T-helper 1 cell (primary cell): ENCODE results near the gene CHKB.
"Not testable (repeated sequence)": the region's sequence is repeated elsewhere in the genome, so short reads cannot be mapped to it uniquely, and the experiment has no call there.

Experiments
- DNase-seq, 5 donors: peaks; one replicate each; pipeline ENCODE4 v3.0.0-alpha.2; 2012 to 2020

CHKB gene

DNA sequence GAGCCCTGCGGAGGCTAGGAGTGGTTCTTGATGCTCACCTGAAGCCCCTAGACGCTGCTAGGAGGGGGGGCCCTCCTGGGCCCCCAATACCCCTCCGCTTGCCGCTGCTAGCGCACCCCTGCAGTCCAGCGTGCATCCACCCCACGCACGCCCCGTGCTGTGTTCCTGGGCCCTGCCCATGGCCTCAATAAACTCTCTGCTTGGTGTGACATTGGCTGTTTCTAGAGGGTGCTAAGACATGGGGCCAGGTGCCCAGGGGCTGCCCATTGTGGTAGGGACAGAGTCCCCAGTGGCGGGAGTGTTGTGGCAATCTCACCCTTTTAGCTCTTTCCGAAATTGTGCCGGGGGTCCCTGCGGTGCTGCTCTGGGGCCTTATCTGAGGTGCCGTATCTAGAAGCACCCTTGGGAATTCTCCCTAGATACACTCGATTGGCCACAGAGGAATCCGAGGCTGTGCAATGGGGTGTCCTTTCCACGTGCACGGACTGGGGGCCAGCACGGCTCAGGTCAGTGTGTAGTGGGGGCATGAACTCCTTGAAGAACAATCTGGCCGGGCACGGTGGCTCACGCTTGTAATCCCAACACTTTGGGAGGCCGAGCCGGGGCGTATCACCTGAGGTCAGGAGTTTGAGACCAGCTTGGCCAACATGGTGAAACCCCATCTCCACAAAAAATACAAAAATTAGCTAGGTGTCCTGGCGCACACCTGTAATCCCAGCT is 28.9 kb upstream of the CHKB start:
- no peak for DNase-seq

DNA sequence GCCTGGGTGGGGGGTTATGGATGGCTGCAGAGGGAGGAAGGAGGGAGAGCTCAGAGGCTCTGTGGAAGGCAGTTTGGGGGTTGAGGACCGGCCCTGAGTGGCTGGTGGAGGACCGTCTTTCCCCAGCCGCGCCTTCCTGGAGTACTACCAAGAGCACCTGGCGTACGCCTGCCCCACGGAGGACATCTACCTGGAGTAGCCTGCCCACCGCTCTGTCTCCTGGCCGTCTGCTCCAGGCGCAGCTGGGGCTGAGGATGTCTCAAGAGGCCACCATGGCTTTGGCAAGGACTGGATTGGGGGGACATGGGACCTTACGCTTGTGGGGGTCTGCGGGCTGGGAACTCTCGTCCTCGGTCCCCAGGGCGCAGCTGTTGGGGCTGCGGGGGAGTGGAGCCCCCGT is 27.9 kb upstream of the CHKB start:
- DNase-seq: no peak

DNA sequence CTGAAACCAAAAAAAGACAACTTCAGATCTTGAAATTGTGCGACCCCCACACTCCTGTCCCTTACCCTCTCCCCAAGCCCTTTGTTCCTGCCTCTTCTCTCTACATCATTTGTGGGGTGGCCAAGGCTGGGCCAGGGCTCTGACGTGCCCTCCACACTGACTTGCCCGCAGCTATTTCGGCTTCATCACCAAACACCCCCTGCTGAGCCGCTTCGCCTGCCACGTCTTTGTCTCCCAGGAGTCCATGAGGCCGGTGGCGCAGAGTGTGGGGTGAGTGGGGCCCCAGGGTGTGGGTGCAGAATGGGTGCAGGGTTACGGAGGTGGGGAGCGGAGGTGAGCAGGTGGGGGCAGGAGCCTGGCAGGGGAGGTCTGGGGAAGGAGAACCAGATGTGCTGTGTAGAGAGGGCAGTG is 27.4 kb upstream of the CHKB start:
- DNase-seq: no peak

DNA sequence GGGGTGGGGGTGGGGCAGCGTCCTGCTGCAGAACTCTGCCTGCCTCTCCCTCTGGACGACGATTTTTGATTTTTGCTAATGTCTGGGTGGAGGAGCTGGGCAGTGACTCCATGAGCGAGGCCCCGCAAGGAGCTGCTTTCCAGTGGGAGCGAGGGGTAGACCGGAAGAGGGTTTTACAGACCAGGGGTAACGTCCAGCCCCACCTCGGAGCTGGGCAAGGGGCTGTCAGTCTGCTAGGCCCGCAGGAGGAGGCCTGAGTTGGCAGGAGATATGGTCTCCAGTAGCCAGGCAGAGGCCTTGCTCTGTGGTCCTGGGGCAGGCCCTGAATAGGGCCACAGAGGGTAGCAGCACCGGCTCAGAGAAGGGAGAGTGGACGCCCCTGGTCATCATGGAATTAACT is 26.9 kb upstream of the CHKB start:
- no peak for DNase-seq

DNA sequence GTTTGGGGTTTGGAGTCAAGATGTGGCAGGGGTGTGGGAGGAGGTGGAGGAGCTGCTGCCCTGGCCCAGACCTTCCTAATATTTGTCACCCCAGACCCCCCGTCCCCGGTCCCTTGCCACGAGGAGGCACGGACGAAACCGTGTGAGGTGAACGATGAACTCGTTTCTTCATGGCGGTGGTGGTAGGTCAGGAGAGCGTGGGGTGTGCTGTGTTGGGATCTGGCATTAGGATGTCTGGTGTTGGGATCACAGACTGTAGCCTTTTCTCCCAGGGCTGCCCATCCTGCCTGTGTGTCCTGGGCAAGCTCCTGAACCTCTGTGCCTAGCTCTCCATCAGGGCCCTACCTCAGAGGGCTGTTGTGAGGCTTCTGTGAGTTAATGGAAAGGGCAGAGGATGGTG is 26.3 kb upstream of the CHKB start:
- no peak for DNase-seq

DNA sequence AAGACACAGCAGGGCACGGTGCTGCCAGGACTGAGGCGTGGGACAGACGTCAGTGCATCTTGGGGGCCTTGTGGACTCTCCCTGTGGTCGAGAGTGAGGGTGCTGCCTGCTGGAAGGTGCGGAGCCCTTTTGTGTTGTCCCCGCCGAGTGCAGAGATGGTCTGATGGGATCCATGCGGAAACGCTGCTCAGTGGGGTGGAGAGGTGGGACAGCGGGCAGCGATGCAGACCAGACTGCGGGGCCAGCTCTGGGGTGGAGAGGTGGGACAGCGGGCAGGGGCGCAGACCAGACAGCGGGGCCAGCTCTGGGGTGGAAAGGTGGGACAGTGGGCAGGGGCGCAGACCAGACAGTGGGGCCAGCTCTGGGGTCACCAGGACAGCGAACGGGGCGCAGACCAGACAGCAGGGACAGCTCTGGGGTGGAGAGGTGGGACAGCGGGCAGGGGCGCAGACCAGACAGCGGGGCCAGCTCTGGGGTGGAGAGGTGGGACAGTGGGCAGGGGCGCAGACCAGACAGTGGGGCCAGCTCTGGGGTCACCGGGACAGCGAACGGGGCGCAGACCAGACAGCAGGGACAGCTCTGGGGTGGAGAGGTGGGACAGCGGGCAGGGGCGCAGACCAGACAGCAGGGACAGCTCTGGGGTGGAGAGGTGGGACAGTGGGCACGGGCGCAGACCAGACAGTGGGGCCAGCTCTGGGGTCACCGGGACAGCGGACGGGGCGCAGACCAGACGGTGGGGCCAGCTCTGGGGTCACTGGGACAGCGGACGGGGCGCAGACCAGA is 25.6 kb upstream of the CHKB start:
- DNase-seq: not testable (repeated sequence)

DNA sequence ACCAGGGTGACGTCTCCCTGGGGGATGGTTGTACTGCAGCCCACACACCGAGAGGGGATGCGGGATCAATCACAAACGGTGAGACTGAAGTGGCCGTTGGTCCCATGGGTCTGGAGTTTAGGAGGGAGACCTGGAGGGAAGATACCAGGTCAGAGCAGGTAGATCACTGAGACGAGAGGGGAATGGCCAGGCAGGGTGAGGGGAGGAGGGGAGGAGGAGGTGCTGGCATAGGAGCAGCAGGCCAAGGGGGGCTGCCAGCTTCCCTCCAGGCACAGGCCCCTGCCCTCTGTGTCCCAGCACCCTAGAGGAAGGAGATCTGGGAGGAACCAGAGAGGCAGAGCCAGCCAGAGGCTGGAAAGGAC is 25.0 kb upstream of the CHKB start:
- no peak for DNase-seq

DNA sequence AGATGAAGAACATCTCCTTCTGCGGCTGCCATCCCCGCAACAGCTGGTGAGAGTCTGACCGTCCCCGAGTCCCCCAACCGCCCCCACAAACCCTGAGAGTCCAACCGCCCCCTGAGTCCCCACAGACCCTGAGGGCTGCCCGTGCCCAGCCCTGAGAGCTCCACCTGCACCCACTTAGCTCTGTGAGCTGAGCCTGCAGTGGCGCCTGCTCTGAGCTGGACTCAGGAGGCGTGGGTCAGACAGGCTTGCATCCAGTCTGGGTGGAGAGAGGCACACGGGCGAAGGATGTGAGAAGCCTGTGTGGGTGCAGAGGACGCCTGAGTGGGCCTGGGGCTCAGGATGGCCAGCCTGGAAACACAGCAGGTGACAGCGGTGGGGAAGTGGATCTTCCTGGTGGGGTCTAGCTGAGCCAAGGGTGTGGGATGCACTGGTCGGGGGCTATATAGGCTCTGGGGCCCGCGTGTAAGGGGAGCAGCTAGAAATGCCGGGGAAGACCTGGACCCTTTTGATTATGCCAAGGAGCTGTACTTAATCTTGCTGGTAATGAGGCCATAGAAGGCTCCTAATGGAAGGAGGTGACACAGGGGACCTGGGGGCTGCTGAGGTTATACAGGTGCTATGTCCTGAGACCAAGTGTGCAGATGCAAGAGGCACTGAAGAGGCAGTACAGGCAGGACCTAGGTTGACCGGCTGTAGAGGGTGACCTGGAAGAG is 24.5 kb upstream of the CHKB start:
- no peak for DNase-seq

DNA sequence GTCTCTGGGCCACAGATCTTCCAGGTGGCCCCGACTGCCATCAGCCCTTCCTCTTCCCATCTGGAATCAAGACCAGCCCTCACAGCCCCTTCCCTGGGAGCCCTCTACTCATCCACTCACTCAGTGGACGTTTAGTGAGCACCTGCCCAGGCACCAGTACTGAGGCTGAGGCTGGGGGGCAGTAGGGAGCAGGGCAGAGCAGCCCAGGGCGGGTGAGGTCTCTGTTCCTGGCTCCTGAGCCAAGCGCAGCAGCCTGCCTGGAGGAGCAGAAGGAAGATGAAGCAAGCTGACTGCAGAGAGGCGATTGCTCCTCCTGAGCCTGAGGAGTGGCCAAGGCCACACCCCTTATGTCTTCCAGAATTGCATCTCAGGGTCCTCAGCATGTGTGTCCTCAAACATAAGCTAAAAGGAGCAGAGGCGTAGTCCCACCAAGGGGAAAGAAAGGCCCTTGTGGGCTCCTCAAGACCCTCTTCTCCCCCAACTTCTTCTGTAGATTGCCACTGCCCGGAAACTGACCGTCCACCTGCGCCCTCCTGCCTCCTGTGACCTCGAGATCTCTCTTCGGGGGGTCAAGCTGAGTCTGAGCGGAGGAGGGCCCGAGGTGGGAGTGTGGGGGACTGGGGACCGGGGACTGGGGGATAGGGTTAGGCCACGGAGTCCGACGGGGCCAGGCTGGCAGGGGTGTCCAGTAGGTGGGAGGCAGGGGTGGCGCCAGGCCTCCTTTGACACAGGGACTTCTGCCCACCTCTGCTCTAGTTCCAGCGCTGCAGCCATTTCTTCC is 23.7 kb upstream of the CHKB start:
- no peak for DNase-seq

DNA sequence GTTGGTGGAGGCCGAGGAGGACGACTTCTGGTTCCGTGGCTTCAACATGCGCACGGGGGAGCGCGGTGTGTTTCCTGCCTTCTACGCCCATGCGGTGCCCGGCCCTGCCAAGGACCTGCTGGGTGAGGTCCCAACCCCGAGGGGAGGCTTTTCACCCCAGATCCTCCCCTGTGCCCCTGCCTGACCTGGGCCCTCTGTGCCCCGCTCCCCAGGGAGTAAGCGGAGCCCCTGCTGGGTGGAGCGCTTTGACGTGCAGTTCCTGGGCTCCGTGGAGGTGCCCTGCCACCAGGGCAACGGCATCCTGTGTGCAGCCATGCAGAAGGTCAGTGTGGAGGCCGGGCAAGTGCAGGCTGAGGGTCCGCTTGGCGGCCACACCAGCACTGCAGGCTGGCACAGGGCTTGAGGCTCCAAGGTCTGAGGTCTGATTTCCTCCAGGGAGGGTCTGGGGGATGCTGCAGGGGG is 23.0 kb upstream of the CHKB start:
- DNase-seq: no peak

DNA sequence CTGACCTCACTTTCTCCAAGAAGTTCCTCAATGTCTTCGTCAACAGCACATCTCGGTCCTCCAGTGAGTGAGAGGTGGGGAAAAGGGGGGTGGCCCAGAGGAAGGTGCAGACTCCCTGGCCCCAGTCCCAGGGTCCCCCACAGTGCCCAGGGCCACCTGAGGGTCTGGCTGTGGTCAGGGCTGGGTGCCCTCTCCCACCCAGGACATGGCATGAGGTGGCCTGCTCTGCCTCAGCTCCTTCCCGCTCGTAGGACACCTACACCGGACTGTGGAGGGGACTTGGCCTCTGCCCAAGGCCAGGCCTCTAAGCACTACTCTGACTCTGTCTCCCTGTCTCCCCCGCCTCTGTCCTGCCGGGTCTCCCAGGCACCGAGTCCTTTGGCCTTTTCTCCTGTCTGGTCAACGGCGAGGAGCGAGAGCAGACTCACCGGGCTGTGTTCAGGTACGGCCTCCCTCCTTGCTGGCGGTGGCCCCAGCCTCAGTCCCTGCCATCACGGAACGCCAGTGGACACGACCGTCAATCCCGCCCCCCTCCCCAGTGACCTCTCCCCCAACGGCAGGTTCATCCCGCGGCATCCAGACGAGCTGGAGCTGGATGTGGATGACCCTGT is 22.5 kb upstream of the CHKB start:
- no peak for DNase-seq

DNA sequence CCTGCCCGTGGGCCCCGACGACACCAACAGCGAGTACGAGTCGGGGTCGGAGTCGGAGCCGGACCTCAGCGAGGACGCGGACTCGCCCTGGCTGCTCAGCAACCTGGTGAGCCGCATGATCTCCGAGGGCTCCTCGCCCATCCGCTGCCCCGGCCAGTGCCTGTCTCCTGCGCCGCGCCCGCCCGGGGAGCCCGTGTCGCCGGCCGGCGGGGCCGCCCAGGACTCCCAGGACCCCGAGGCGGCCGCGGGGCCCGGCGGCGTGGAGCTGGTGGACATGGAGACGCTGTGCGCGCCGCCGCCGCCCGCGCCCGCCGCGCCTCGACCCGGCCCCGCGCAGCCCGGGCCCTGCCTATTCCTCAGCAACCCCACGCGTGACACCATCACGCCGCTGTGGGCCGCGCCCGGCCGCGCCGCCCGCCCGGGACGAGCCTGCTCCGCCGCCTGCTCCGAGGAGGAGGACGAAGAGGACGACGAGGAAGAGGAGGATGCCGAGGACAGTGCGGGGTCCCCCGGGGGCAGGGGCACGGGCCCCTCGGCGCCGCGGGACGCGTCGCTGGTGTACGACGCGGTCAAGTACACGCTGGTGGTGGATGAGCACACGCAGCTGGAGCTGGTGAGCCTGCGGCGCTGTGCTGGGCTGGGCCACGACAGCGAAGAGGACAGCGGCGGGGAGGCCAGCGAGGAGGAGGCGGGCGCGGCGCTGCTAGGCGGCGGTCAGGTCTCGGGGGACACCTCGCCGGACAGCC is 21.8 kb upstream of the CHKB start:
- no peak for DNase-seq

DNA sequence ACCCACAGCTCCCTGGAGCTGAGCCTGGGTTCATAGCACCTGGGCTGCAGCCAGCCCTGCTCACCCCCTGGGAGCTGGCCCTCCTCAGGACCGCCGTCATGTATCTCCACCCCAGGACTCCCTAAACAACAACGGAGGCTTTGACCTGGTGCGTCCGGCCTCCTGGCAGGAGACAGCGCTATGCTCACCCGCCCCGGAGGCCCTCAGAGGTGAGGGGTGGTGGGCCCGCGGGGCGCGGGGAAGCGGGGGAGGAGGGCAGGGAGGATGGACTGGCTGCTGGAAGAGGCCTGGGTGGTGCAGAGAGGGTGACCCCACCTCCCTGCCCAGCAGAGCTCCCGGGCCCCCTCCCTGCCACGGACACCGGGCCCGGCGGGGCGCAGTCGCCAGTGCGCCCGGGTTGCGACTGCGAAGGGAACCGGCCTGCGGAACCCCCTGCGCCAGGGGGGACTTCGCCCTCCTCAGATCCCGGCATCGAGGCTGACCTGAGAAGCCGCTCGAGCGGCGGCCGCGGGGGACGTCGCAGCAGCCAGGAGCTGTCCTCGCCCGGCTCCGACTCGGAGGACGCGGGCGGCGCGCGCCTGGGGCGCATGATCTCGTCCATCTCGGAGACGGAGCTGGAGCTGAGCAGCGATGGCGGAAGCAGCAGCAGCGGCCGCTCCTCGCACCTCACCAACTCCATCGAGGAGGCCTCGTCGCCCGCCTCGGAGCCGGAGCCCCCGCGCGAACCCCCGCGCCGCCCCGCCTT is 21.0 kb upstream of the CHKB start:
- no peak for DNase-seq

DNA sequence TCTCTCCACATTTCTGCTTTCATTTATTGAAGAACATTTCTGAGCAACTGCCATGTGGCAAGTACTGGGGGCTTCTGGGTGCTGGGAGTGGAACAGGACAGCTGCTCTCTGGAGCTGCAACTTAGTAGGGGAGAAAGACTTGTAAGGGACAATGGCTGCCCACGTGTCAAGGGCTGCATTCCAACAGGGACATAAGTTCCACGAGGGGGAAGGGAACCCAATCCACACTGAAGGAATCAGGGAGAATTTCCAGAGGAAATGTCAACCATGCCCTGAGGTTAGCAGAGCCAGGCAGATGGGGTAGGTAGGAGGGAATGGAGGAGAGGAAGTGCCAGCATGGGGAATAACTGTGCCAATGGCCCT is 19.7 kb upstream of the CHKB start:
- DNase-seq: no peak

DNA sequence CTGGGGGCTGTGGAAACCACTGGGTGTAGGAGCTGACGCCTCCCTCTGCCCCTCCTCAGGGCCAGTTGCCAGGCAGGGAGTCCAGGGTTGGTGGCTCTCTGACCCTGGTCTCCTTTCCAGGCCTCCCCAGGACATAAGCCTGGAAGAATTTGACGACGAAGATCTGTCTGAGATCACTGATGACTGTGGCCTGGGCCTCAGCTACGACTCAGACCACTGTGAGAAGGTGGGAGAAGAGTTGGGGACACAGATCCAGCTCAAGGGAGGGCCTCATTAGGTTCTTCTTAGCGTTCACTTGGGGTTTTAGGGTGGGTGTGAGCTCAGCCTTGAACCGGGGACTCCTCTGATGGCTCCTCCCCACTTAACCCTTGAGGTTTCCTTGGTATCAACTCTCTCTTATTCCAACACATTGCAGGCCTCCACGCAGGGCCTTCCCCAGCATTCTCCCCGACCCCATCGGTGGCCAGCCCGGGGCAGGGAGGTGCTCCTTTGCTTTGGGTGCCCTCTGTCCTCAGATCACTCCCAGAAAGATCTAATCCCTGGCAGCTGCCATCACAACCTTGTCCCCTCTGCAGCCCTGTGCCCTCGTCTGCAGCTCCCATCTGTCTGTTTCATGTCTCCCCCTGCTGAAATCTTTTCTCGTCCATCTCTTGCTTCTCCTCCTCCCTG is 19.2 kb upstream of the CHKB start:
- DNase-seq: no peak

DNA sequence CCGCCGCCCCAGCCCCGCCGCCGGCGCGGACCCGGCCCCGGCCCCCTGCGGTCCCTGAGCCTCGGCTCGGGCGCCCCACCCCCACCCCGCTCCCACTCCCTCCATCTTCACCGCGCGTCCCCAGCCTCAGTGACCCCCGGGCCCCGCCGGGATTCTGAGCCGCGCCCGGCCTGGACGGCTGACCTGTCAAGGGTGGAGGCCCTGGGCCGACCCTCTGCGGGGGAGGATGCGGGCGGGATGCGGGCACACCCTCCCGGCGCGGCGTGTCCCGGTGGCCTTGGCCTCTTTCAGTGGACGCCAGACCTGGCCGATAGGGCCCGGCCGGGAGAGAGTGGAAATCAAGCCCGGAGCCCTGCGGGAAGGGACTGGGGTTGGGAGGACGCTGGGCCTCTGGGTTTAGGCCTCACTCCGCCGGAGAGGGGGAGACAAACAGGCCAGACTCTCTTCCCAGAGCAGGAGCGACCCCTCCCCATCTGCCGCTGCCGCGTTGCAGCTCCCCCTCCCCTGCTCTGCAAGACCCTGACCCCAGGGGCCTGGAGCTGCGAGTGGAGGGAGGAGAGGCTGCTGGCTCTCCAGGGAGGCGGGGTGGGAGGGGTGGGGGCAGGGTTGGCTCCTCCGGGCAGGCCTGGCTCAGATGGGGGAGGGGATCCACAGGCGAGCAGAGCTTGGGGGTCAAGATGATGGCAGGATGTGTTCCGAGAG is 18.5 kb upstream of the CHKB start:
- DNase-seq: no peak

DNA sequence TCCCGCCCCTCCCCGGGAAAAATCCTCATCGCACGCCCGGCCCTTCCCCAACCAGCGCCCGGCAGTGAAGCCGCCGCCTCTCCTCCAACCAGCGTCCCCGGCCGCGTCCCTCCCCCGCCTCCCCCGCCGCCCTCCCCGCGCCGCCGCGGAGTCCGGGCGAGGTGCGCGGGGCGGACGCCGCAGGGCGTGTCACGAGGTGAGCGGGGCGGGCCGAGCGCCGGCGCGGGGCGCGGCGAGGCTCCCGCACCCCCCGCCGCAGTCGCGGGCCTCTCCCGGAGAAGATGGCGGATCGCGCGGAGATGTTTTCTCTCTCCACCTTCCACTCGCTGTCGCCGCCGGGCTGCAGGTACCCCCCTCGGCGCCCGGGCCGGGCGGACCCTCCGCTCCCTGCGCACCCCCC is 17.9 kb upstream of the CHKB start, which contains the start of gene MAPK8IP2:
Gene MAPK8IP2 (plus strand): TSS at position 256 of the 400 bp plus-strand sequence. CDS start 26 bp downstream, at position 282.
- no peak for DNase-seq

DNA sequence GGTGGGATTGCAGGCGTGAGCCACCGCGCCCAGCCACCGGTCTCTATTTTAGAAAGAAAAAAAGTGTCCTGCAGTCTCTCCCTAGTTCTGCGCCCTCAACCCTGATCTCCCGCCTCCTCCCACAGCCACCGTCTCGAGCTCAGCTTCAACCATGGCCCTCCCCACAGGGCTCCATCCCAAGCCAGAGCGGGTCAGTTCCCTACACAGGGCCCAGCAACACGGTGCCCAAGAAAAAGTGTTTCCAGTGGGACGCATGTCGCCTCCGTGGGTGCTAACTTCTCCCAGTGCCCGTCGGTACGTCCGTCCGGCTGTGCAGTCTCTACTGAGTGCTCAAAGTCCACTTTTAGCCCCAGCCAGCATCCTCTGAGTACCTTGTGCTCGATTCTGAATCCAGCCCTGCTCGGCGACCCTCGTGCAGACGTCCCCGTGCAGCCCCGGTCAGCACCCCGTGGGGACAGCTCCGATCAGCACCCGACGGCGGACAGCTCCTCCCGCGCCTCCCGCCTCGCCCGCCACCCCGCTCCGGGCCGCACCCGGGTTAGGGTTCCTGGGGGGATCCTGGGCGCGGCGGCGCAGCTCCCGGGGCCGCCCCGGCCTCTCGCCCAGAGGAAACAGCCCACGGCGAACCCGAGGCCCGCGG is 17.3 kb upstream of the CHKB start:
- DNase-seq: peak in 3 of 5 donors; percentile 55 to 68 (median 60)

DNA sequence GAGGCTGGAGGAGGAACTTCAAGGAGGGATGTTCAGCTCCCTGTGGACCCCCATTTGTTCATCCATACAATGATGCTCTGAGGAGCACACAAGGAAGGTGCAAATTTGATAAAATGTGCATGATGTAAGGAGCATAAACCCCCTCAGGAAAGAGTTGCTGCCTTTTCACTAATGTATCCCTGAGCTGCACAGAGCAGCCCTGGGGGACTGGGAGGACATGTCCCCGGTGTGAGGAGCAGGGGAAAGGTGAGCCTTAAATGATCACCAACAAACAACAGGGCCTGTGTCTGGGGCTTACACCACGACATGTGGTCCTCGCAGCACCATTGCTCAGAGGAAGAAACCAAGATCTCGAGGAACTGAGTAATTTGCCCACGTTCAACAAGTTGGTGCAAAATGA is 14.4 kb upstream of the CHKB start:
- DNase-seq: no peak
